ENCODE results near the gene NBAS.
"Not testable (repeated sequence)": the region's sequence is repeated elsewhere in the genome, so short reads cannot be mapped to it uniquely, and the experiment has no call there.

The NBAS gene

GRCh38 chr2:15250946-15251345, 310.2 kb downstream of the NBAS start:
- not testable (repeated sequence) for DNase-seq

- DNase-seq: no peak
These were observed 314.3 kb downstream of the NBAS start for GRCh38 chr2:15246870-15247269.

GRCh38 chr2:15243762-15244161, 317.4 kb downstream of the NBAS start:
- no peak for DNase-seq

GRCh38 chr2:15242936-15243461, 318.1 kb downstream of the NBAS start:
- no peak for DNase-seq

- DNase-seq: no peak
These were observed 319.2 kb downstream of the NBAS start for GRCh38 chr2:15241929-15242328.

GRCh38 chr2:15241201-15241600, 319.9 kb downstream of the NBAS start:
- no peak for DNase-seq

- no peak for DNase-seq
These were observed 323.1 kb downstream of the NBAS start for GRCh38 chr2:15238028-15238427.

GRCh38 chr2:15230599-15231192, 330.4 kb downstream of the NBAS start:
- no peak for DNase-seq

- DNase-seq: no peak
These were observed 334.5 kb downstream of the NBAS start for GRCh38 chr2:15226661-15227060.

- DNase-seq: no peak
These were observed 336.0 kb downstream of the NBAS start for GRCh38 chr2:15225131-15225530.

- no peak for DNase-seq
These were observed 336.5 kb downstream of the NBAS start for GRCh38 chr2:15224641-15225040.

- DNase-seq: peak; percentile 84
These were observed 337.2 kb downstream of the NBAS start for GRCh38 chr2:15223887-15224286.

GRCh38 chr2:15222856-15223255, 338.3 kb downstream of the NBAS start:
- DNase-seq: no peak

- no peak for DNase-seq
These were observed 340.5 kb downstream of the NBAS start for GRCh38 chr2:15220603-15221002.

GRCh38 chr2:15218423-15219086, 342.6 kb downstream of the NBAS start:
- no peak for DNase-seq

- no peak for DNase-seq
These were observed 348.9 kb downstream of the NBAS start for GRCh38 chr2:15212249-15212648.

- DNase-seq: not testable (repeated sequence)
These were observed 350.6 kb downstream of the NBAS start for GRCh38 chr2:15210542-15210941.

GRCh38 chr2:15206419-15206818, 354.7 kb downstream of the NBAS start:
- DNase-seq: no peak

GRCh38 chr2:15205562-15205961, 355.6 kb downstream of the NBAS start:
- DNase-seq: no peak

- no peak for DNase-seq
These were observed 360.1 kb downstream of the NBAS start for GRCh38 chr2:15201009-15201408.

GRCh38 chr2:15200581-15200980, 360.6 kb downstream of the NBAS start:
- DNase-seq: no peak

- no peak for DNase-seq
These were observed 363.1 kb downstream of the NBAS start for GRCh38 chr2:15198051-15198450.

GRCh38 chr2:15195813-15196212, 365.3 kb downstream of the NBAS start:
- no peak for DNase-seq

GRCh38 chr2:15191789-15192188, 369.3 kb downstream of the NBAS start:
- DNase-seq: no peak

- DNase-seq: no peak
These were observed 371.9 kb downstream of the NBAS start for GRCh38 chr2:15189216-15189615.
